ENCODE data around the gene TPT1. TPM values are rescaled to one million over a fixed set of nuclear protein-coding genes. Genes with fewer than 3 reads are reported as not detected.

The TPT1 gene
- total and polyA plus RNA-seq, 2 experiments from 2014 or later = 1,047 to 6,453 TPM

DNA sequence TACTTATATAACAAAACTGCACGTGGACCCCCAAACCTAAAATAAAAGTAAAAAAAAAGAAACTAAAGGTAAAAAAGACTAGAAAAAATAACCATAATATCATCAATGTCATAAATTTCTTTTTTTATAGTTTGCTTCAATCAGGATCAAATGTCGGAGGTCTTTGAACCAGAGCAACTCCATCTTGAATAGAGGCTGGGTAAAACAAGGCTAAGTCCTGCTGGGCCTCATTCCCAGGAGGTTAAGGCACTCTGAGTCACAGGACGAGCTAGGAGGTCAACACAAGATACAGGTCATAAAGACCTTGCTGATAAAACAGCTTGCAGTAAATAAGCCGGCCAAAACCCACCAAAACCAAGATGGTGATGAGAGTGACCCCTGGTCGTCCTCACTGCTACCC is 24.0 kb downstream of the TPT1 start:
- Histone ChIP-seq H3K36me3 (replicated peaks; ENCODE audit: insufficient read depth, low read depth) (no peaks in the 10 kb centered on the region), H2AFZ (no peak overlapping the region), H3K27me3 (no peaks in the 10 kb centered on the region), H3K4me2 (peak overlapping the region; percentile 71), H4K20me1 (ENCODE audit: insufficient read depth, poor library complexity, severe bottlenecking) (no peaks in the 10 kb centered on the region), H3K27ac (no peak overlapping the region), H3K9me2 (replicated peaks; ENCODE audit: insufficient read depth) (no peaks in the 10 kb centered on the region), H3K4me3 (no peak overlapping the region), H3K4me1 (ENCODE audit: insufficient read depth) (peaks cover 5% of the 10 kb centered on the region), H3K9me3 (ENCODE audit: low read depth) (no peaks in the 10 kb centered on the region), H3K79me2 (no peaks in the 10 kb centered on the region)
- WGBS (ENCODE audit: low lambda C conversion rate, missing lambda C conversion rate) = 81% methylated on average over 5 of the region's 5 CpGs
- TF ChIP-seq, protein P1, sequence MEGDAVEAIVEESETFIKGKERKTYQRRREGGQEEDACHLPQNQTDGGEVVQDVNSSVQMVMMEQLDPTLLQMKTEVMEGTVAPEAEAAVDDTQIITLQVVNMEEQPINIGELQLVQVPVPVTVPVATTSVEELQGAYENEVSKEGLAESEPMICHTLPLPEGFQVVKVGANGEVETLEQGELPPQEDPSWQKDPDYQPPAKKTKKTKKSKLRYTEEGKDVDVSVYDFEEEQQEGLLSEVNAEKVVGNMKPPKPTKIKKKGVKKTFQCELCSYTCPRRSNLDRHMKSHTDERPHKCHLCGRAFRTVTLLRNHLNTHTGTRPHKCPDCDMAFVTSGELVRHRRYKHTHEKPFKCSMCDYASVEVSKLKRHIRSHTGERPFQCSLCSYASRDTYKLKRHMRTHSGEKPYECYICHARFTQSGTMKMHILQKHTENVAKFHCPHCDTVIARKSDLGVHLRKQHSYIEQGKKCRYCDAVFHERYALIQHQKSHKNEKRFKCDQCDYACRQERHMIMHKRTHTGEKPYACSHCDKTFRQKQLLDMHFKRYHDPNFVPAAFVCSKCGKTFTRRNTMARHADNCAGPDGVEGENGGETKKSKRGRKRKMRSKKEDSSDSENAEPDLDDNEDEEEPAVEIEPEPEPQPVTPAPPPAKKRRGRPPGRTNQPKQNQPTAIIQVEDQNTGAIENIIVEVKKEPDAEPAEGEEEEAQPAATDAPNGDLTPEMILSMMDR (IDR thresholded peaks at IDR 0.05; ENCODE audit: poor library complexity) = no peak
- TF ChIP-seq EZH2phosphoT487 (IDR thresholded peaks at IDR 0.05; ENCODE audit: low read depth, severe bottlenecking, unreplicated experiment) = no peak
- no peak for TF ChIP-seq EZH2 (IDR thresholded peaks at IDR 0.05; ENCODE audit: borderline replicate concordance)
- DNase-seq (ENCODE audit: low spot score) = no peak

DNA sequence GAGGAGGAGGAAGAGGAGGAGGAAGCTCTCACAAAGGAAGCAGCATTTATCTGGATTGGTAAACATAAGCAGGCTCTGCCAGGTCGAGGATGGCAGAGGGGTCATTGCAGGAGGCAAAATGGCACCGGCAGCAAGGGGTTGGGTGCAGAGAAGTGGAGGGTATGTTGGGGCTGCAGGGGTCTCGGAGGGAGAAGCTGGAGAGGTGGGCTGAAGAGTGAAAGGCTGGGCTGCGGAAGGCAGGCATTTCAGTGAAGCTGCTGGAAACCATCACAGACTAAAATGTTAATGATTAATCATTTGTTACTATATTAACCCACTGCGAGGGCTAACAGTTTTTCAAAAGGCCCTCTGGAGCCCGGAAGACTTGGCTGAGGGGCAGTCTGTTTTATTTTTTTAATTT is 24.6 kb downstream of the TPT1 start:
- H3K27ac ChIP-seq = no peak overlapping the region
- no peak overlapping the region for H3K4me3 ChIP-seq
- no peaks in the 10 kb centered on the region for H3K36me3 ChIP-seq (replicated peaks; ENCODE audit: insufficient read depth, low read depth)
- peak overlapping the region; percentile 71 for H3K4me2 ChIP-seq
- H3K9me2 ChIP-seq (replicated peaks; ENCODE audit: insufficient read depth) = no peaks in the 10 kb centered on the region
- TF ChIP-seq EZH2phosphoT487 (IDR thresholded peaks at IDR 0.05; ENCODE audit: low read depth, severe bottlenecking, unreplicated experiment) = no peak
- TF ChIP-seq, protein P1 (IDR thresholded peaks at IDR 0.05; ENCODE audit: poor library complexity) = no peak
- TF ChIP-seq EZH2 (IDR thresholded peaks at IDR 0.05; ENCODE audit: borderline replicate concordance) = no peak
- H3K79me2 ChIP-seq = no peaks in the 10 kb centered on the region
- H2AFZ ChIP-seq = peak overlapping the region; percentile 64
- H4K20me1 ChIP-seq (ENCODE audit: insufficient read depth, poor library complexity, severe bottlenecking) = no peaks in the 10 kb centered on the region
- H3K4me1 ChIP-seq (ENCODE audit: insufficient read depth) = peaks cover 5% of the 10 kb centered on the region
- no peaks in the 10 kb centered on the region for H3K27me3 ChIP-seq
- WGBS (ENCODE audit: low lambda C conversion rate, missing lambda C conversion rate) = 30% methylated on average over 6 of the region's 6 CpGs
- no peaks in the 10 kb centered on the region for H3K9me3 ChIP-seq (ENCODE audit: low read depth)
- no peak for DNase-seq (ENCODE audit: low spot score)

DNA sequence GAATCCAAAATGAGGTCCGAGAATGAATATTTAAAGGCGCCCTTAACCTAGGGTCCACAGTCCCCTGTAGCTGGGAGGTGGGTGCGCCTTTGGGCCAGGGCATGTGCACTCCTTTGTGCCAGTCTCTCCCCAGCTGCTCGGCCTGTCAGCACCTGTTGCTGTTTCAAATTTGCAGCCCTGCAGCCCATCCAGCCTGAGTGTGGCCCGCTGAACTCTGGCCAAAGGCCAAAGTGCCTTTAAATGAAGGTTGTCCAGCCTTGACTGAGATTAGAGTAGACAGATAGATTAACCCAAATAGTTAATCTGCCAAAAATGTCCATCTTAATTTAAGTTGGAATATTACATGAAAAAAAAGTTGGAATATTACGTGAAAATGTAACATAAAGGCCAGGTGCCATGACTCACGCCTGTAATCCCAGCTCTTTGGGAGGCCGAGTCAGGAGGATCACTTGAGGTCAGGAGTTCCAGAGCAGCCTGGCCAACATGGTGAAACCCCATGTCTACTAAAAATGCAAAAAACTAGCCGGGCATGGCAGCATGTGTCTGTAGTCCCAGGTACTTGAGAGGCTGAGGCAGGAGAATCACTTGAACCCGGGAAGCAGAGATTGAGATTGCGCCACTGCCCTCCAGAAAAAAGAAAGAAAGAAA is 25.3 kb downstream of the TPT1 start:
- no peaks in the 10 kb centered on the region for H3K36me3 ChIP-seq (replicated peaks; ENCODE audit: insufficient read depth, low read depth)
- H3K79me2 ChIP-seq = no peaks in the 10 kb centered on the region
- no peaks in the 10 kb centered on the region for H4K20me1 ChIP-seq (ENCODE audit: insufficient read depth, poor library complexity, severe bottlenecking)
- H3K4me3 ChIP-seq = no peak overlapping the region
- H3K9me2 ChIP-seq (replicated peaks; ENCODE audit: insufficient read depth) = no peaks in the 10 kb centered on the region
- peak overlapping the region; percentile 40 for H3K27ac ChIP-seq
- TF ChIP-seq EZH2phosphoT487 (IDR thresholded peaks at IDR 0.05; ENCODE audit: low read depth, severe bottlenecking, unreplicated experiment) = no peak
- TF ChIP-seq, protein P1 (IDR thresholded peaks at IDR 0.05; ENCODE audit: poor library complexity) = no peak
- TF ChIP-seq EZH2 (IDR thresholded peaks at IDR 0.05; ENCODE audit: borderline replicate concordance) = no peak
- peak overlapping the region; percentile 71 for H3K4me2 ChIP-seq
- no peaks in the 10 kb centered on the region for H3K9me3 ChIP-seq (ENCODE audit: low read depth)
- WGBS (ENCODE audit: low lambda C conversion rate, missing lambda C conversion rate) = 89% methylated on average over 11 of the region's 11 CpGs
- no peaks in the 10 kb centered on the region for H3K27me3 ChIP-seq
- H2AFZ ChIP-seq = no peak overlapping the region
- no peak for DNase-seq (ENCODE audit: low spot score)
- peaks cover 5% of the 10 kb centered on the region for H3K4me1 ChIP-seq (ENCODE audit: insufficient read depth)
